Suprapubic skin (tissue), 4 donors: ENCODE data around the gene ELK4. TPM values are rescaled to one million over a fixed set of nuclear protein-coding genes. Genes with fewer than 3 reads are reported as not detected.

Experiments
- DNase-seq, 2 donors: peaks; one replicate each; pipeline ENCODE4 v3.0.0-alpha.2; 2019; ENCODE audit warnings: low spot score in 2 of 2
- H3K27ac ChIP-seq: fragments of 200-600 bp; sonication (generic); one replicate; pipeline ENCODE4 v1.5.1; 2019
- H3K27me3 ChIP-seq: fragments of 200-600 bp; sonication (generic); one replicate; pipeline ENCODE4 v1.5.1; 2019
- H3K36me3 ChIP-seq: fragments of 200-600 bp; sonication (generic); one replicate; pipeline ENCODE4 v1.5.1; 2019
- H3K4me1 ChIP-seq: fragments of 200-600 bp; sonication (generic); one replicate; pipeline ENCODE4 v1.5.1; 2019
- H3K4me3 ChIP-seq: fragments of 200-600 bp; sonication (generic); one replicate; pipeline ENCODE4 v1.5.1; 2019; ENCODE audit warnings: mild to moderate bottlenecking
- H3K9me3 ChIP-seq: fragments of 200-600 bp; sonication (generic); one replicate; pipeline ENCODE4 v1.5.1; 2019
- EP300 ChIP-seq: sonication (generic); formaldehyde crosslinking; IDR thresholded peaks from one replicate; pipeline ENCODE4 v1.6.1; 2017; ENCODE audit warnings: antibody characterized with exemption
- POLR2A ChIP-seq, 2 donors: fragments of 450-650 bp; IDR thresholded peaks; one replicate each; pipeline ENCODE4 v1.6.1; 2017; ENCODE audit warnings: antibody characterized with exemption in 2 of 2, mild to moderate bottlenecking in 2 of 2, moderate library complexity in 2 of 2
- POLR2AphosphoS5 ChIP-seq, 3 donors: sonication (generic); formaldehyde crosslinking; IDR thresholded peaks; one replicate each; pipeline ENCODE4 v1.6.1; 2017; ENCODE audit warnings: antibody characterized with exemption in 3 of 3
- WGBS: methylation state at CpG from one replicate; pipeline ENCODE4 v1.1.5; 2018; 5-methylcytosine and 5-hydroxymethylcytosine counted together
- total RNA-seq, 4 donors: library from RNA; depleted of rRNA; stranded (reverse); fragments of >200 nt; gene quantifications; one replicate each; pipeline ENCODE4 v1.1.0, GENCODE V29; 2016
- TF ChIP-seq, protein P1 (sequence below), 2 donors: fragments of 200-600 bp in 1 of 2; fragments of 450-650 bp in 1 of 2; sonication (generic) in 1 of 2; IDR thresholded peaks; one replicate each; pipeline ENCODE4 v1.5.1; 2016 to 2019; ENCODE audit warnings: antibody characterized with exemption in 2 of 2, mild to moderate bottlenecking in 1 of 2, moderate library complexity in 1 of 2

ELK4 gene
- total RNA-seq, 4 donors from 2014 or later = 30.9 to 52.6 (median 43.8) TPM

DNA sequence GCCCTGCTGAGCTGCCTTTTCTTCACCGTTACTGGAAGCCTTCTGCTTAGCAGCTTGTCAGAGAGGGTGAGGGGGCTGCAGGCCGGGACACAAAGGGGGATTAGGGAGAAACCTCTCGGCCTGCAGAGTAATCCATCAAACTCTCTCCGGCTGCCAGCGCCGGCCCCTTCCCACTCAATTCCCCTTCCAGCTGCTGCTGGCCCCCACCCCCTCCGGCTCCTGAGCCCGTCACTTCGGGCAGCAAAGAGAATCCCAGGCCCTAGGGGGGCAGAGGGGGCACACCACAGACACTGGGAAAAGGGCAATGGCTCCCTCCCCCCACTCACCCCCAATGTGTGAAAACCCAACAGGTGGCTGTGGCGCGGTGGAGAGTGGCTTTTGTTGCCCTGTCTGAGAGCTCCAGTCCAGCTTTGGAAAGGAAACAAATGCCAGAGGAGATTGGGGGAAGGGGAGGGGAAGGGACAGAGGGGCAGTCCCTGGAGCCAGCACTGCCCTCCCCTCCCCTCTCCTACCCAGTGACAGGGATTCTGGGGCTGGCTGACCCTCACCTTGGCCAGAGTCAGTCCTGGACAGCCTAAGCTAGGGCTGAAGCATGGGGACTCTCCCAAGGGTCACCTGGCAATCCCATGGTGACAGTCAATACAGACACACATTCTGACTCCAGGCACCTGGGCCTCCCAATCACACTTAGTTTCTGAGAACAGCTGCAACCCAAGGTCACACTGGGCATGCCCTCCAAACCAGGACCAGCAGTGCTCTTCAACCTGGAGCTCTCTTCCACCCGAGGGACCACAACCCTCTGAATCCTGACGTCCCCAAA is 39.0 kb upstream of the ELK4 start:
- H3K27ac ChIP-seq = no peak overlapping the region
- H3K4me1 ChIP-seq = peaks cover 18% of the 10 kb centered on the region
- H3K27me3 ChIP-seq = no peaks in the 10 kb centered on the region
- TF ChIP-seq POLR2AphosphoS5 (IDR thresholded peaks at IDR 0.05) (no peak), POLR2A (IDR thresholded peaks at IDR 0.05) (no peak), EP300 (no peak)
- TF ChIP-seq, protein P1, sequence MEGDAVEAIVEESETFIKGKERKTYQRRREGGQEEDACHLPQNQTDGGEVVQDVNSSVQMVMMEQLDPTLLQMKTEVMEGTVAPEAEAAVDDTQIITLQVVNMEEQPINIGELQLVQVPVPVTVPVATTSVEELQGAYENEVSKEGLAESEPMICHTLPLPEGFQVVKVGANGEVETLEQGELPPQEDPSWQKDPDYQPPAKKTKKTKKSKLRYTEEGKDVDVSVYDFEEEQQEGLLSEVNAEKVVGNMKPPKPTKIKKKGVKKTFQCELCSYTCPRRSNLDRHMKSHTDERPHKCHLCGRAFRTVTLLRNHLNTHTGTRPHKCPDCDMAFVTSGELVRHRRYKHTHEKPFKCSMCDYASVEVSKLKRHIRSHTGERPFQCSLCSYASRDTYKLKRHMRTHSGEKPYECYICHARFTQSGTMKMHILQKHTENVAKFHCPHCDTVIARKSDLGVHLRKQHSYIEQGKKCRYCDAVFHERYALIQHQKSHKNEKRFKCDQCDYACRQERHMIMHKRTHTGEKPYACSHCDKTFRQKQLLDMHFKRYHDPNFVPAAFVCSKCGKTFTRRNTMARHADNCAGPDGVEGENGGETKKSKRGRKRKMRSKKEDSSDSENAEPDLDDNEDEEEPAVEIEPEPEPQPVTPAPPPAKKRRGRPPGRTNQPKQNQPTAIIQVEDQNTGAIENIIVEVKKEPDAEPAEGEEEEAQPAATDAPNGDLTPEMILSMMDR (IDR thresholded peaks at IDR 0.05) = no peak
- no peaks in the 10 kb centered on the region for H3K36me3 ChIP-seq
- 88% methylated on average over 11 of the region's 13 CpGs for WGBS
- no peaks in the 10 kb centered on the region for H3K9me3 ChIP-seq
- H3K4me3 ChIP-seq = no peak overlapping the region
- DNase-seq = no peak

DNA sequence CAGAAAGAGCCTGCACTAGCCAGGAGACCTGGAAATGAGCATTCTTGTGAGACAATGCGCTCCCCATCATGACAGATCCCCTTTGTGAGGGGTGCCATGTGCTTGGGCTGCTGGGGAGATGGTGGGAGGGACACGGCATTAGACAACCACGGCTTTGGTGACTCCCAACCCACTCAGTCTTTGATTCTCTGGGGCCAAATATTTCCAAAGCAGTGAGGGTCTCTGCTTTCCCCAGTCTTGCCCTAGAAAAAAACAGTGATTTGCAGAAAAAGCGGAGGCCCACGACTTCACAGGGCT is 38.3 kb upstream of the ELK4 start:
- no peak for DNase-seq
- Histone ChIP-seq H3K36me3 (no peaks in the 10 kb centered on the region), H3K27me3 (no peaks in the 10 kb centered on the region), H3K4me3 (no peak overlapping the region), H3K27ac (no peak overlapping the region), H3K4me1 (peaks cover 20% of the 10 kb centered on the region), H3K9me3 (no peaks in the 10 kb centered on the region)
- TF ChIP-seq, protein P1 (IDR thresholded peaks at IDR 0.05) = no peak
- TF ChIP-seq EP300 = no peak
- TF ChIP-seq POLR2A (IDR thresholded peaks at IDR 0.05) = no peak
- TF ChIP-seq POLR2AphosphoS5 (IDR thresholded peaks at IDR 0.05) = no peak
- WGBS = 82% methylated on average over 3 of the region's 5 CpGs

- Histone ChIP-seq H3K4me1 (peaks cover 26% of the 10 kb centered on the region), H3K36me3 (no peaks in the 10 kb centered on the region), H3K4me3 (no peak overlapping the region), H3K27ac (no peak overlapping the region), H3K9me3 (no peaks in the 10 kb centered on the region), H3K27me3 (no peaks in the 10 kb centered on the region)
- 46% methylated on average over 9 of the region's 20 CpGs for WGBS
- no peak for DNase-seq
- no peak for TF ChIP-seq POLR2A (IDR thresholded peaks at IDR 0.05)
- no peak for TF ChIP-seq POLR2AphosphoS5 (IDR thresholded peaks at IDR 0.05)
- TF ChIP-seq, protein P1 (IDR thresholded peaks at IDR 0.05) = no peak
- no peak for TF ChIP-seq EP300
Observed at GRCh38 chr1:205669341-205670149, 37.7 kb upstream of the ELK4 start.

- Histone ChIP-seq H3K27ac (no peak overlapping the region), H3K4me3 (no peak overlapping the region), H3K27me3 (no peaks in the 10 kb centered on the region), H3K9me3 (no peaks in the 10 kb centered on the region), H3K4me1 (peaks cover 32% of the 10 kb centered on the region), H3K36me3 (no peaks in the 10 kb centered on the region)
- no peak for TF ChIP-seq POLR2A (IDR thresholded peaks at IDR 0.05)
- TF ChIP-seq, protein P1 (IDR thresholded peaks at IDR 0.05) = no peak
- no peak for TF ChIP-seq EP300
- no peak for TF ChIP-seq POLR2AphosphoS5 (IDR thresholded peaks at IDR 0.05)
- 72% methylated on average over 5 of the region's 5 CpGs for WGBS
- no peak for DNase-seq
Observed at GRCh38 chr1:205668951-205669340, 37.1 kb upstream of the ELK4 start.
